Stimulated activated CD4-positive, alpha-beta T cell treated with anti-CD3 and anti-CD28 coated beads, Interleukin-1b, Interleukin-23, amount 100 ng/mL, for 24 hours (primary cell): ENCODE measurements around the gene CDH23.

Experiments used
- DNase-seq, 4 experiments: peaks; one replicate each; pipeline ENCODE4 v3.0.0-alpha.2; 2020; ENCODE audit warnings: low read depth in 4 of 4, low spot score in 1 of 4

The CDH23 gene

DNA sequence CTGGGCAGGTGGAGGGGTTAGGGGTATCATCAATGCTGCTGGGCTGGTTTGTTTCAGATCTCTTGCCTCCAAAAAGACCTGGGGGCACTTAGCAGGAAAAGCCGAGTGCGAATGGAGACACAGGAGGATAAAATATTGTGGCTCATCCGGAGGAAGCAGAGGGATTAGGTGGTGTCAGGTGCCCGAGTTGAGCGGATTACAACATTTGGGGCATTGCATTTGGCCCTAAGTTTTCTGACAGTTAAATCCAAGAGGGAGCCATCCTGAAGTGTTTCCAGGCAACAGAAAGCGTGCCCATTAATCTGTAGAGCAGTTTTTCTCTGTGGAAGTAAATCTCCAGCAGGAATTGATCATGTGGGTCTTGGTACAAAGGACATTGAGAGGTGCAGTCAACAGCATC, 85.9 kb downstream of the CDH23 start:
- no peak for DNase-seq

DNA sequence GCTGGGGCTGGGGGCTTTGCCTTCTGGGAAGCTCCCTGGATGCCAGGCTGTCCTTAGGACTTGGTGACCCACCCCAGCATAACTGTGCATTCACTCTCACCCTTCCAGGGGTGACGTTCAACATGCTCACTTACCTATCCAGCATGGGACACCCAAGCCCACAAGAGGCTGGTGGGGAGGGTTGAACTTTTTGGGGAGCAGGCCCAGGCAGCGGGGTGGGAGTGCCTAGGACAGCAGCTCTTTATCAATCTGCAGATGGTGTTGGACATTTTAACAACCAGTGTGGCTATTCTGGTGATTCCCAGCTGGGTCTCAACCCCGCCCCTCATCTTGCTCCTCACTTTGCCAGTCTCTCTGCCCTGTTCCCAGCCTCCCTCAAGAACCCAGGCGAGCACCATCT, 86.4 kb downstream of the CDH23 start:
- DNase-seq: no peak

DNA sequence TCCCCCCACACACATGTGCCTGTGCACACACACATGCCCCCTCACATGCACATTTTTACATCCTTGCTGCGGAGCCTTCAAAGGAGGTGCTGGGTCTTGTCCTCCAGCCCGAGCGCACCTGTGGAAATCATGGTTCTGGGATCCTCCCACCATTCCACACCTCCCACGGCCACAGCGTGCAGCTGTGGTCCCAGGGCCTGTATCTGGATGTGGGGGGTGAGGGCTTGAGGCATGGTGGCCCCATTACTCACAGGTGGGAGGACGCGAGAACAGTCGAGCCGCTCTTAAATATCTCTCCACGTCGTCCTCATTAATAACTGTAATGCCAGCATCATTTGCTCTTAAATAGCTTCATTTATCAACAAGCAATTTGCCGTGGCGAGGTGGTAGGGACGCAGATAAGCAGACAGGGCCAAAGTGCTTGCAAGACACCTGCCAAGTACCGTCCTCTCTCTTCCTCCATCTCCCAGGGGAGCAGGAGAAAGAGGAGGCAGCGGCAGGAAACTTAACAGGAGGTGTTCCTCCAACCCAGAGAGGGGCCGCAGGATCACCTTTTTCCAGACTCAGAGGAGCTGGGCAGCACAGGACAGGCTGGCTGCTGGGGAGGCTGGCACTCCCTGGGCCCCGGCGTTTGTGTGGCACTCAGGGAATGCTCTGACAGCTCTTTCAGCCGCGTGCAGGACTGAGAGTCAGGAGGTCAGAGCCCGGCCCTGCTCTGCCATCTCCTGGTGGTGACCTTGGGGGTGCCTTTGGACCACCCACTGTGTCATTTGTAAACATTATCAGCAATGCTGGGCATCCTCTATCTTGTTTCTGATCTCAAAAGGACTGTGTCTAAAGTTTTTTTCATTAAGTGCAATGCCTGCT, 87.4 kb downstream of the CDH23 start:
- DNase-seq: no peak

DNA sequence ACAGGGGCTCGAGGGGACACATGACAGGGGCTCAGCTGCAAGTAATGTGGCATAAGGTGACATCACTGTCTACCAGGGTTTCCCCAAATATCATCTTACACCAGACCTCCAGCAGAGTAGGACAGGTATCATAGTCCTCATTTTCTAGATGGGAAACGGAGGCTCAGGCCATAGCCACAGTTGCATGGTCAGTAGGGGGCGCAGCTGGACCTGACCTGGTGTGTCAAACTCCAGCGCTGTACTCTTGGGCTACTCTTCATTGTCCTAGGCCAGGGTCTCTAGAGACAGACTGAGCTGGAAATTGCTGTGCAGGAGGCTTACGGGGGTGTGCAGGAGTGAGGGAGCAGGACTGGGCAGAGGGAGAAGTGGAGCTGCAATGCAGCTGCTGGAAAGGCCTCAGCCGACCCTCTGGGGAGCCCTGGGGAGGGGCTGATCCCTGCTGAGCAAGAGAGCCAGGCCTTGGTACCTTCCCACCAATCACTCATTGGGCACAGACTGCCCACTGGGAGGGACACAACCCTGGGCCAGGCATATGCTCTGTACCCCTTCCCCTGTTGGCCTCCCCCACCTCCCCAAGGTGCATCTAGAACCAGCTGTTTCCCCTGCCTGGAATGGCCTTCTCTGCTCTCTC, 89.9 kb downstream of the CDH23 start:
- peak; percentile 3 to 40 (median 12) for DNase-seq

DNA sequence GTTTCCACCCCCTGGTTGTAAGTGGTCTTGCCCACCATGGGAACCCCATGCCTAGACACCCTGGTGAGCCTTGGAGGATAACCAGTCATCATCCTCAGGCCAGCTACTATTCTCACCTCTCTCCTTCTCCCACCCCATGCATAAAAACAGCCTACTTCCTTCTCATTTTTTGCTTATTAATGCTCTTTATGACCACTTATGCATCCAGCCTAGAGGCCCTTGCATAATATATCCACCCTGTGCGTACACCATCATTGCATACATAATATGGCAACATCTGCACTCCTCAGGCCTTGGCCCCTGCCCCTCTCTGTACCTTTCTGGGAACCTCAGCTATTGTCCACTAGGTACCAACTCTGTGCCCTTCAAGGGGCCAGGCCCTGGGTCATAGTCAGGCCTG, 91.0 kb downstream of the CDH23 start:
- DNase-seq: no peak

DNA sequence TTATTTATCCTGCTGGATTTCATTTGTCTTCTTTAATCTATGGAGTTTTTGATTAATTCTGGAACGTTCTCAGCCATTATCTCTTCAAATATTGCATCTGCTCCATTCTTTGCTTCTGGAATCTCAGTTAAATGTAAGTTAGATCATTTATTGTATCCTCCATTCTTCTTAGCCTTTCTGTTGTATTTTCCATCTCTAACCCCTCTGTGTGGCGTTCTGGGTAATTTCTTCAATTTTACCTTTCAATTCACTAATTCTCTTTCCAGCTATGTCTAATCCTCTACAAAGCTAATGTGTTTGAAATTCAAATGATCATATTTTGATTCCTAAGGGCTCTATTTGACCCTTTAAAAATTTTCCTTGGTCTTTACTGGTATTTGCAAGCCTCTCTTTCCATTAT, 92.4 kb downstream of the CDH23 start:
- no peak for DNase-seq

DNA sequence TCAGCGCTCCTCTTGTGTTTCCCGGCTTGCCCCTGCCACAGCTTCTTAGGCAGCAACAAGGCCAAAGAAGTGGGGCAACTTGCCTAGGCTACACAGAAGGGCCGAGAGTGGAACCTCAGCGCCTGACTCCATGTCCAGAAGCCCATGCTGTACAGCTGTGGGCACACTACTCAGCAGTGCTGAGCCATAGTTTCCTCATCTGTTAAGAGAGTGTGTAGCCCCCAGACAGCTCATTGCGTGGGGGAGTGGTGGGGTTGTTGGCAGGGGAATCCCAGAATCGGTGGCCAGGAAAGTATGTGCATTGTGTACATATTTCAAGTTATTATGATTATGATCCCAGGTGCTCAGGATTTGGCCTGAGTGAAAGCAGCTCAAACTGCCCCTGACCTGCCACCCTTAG, 96.2 kb downstream of the CDH23 start:
- DNase-seq: no peak

DNA sequence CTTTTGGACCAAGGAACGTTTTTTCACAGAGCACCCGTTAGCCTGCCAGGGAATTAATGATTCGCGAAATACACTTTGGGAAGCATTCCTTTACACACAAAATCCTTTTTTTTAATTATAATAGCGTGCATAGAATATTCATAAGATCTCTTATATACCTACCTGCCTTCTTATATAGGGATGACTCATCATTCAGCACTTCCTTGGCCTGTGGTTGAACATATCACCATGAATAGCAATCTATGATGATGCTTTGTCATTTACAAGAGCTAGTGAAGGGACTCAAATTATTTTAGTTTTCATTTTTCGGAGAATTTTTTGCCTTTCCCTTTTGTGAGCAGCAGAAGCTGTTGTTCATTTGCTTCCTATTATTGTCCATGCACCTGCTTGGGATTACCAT, 97.0 kb downstream of the CDH23 start:
- DNase-seq: no peak

DNA sequence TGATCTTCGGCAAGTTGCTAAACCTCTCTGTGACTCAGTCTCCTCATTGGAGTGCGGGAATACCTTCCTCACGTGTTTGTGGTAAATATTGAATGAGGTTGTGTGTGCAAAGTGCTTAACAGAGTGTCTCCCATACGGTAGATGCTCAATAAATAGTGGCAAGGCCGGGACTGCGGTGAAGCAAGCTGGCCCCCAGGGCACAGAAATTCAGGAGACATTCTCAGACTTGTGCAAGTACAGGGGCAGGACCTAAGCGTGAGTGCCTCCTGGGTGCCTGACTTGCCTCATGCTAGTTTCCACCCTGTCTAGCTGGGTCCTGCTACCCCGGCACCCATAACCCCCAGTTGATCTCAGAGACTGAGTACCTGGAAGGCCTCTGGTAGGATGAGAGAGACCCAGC, 97.8 kb downstream of the CDH23 start:
- DNase-seq: no peak

DNA sequence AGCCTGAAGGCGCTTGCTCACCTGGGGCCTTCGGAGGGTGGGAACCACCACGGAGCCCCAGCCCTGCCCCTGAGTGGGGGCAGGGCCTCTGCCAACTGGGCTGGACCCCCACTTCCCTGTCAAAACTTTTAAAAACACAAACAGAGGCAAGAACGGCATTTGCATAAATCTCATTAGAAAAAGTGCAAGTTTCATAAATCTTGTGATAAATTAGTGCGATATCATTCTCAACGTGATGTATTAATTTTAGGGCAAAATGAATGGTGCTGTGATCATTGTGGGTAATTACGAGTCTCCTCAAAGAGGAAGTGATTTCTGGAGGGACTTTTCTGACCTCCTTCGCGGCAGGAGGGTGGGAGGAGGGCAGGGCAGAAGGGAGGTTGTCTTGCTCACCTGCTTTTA, 98.3 kb downstream of the CDH23 start:
- DNase-seq: no peak

DNA sequence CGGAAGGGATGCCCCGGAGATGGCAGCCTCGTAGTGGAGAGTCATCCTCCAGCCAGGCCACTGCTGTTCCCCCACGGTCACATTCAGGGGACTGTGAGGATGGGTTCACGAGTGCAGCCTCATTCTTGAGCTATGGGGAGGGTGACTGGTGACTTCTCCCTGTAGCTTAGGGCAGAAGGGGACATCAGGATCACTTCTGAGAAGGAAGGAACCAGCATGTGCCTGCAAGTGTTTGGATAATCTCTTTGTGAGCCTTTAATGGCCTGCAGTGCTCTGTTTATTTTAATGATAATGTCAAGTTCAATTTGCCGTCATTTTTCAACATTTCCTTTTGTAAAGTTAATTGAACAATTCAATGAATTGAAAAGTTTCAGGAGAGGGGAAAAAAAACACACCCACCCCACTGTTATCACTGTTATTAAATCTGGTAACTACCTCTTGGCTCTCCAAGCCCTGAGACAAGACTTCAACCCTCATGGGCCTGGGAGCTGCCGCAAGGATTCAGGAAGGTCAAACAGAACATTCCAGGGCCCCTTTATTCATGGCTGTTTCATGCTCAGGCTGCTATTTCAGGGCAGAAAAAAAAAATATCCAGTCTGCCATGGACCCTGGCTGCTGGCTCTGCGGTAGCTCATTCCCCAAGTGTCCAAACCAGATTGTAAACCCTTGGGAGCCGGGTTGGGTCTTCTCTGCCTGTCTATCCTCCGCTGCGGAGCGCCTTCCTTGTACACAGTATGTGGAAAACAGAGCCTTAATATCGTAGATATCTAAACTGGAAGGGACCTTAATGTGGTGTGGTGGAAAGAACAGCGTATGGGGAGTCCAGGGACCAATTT, 100.4 kb downstream of the CDH23 start:
- no peak for DNase-seq

DNA sequence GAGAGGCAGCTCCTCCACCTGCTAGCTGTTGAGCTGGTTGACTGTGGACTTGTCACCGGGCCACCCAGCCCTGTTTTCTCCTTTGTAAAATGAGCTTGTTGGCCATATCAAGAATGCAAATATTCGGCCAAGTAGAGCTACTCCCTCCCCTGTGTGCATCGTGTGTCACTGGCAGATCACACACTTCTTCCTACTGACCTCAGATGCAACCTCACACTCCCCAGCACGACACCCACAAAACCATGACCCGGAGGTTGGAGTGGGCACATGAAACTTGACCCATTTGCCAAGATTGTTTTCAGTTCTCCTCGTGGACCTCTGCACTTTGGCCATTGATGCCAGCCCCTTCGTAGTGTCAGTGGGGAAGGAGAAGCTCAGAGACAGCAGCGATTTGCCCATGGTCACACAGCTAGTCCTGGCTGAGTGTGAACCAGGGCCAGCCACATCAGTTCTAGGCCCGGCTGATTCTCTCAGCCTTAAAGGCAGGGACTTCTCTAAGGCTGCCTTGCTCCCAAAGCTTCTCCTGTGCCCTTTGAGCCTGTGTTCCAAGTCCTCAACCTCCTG, 101.1 kb downstream of the CDH23 start:
- DNase-seq: no peak

DNA sequence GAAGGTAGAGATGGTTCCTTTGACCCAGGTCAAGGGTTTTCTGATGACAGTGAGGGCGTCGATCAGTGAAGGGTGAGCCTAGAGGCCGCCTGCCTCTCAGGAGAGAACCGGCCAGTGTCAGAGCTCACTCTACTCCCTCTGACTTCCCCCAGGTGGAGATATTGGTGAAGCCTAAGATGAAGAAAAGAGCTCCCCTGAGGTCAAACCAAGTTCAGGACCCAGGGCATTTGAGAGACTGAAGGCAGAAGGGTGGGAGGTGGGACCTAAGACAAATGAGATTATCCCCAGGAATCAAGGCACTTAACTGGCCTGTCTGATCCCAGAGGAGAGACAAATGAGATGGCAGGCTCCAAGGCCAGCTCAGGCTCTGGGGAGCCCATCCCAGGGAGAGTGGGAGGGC, 104.7 kb downstream of the CDH23 start:
- DNase-seq: no peak

DNA sequence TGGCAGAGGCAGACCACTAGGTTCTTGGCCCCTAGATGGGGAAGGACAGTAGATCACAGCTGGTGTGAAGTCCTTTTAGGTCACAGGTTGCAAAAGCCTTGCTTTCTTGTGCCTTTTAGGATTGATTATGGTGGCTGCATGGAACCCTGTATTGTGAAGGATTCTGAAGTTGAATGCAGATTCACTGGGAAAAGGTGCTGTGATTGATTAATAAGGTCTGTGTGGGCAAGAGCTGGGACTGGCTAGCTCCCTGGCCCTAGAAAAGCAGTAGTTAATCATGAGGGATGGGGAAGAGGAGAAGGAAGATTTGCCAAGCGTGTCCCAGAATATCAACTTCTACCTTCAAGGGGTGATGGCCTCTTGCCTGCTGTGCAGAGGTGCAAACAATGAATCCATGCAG, 105.5 kb downstream of the CDH23 start:
- no peak for DNase-seq

DNA sequence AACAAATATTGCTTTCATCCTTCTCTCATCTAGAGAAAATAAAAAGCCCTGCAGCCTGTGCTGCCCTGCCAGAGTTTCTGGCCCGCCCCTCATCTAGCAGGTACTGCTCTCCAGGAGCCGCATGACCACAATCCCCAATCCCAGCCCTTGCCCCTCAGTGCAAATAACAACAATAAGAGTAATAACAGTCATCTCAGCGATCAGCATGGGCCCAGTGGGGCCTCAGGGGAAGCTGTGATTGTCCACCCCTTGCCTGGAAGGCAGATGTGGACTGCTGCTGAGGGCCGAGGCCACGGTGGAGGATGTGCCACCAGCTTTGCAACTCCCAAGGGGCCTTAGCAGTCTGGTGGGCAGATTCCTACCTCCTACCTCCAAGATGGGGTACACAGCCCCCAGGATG, 106.1 kb downstream of the CDH23 start:
- no peak for DNase-seq

DNA sequence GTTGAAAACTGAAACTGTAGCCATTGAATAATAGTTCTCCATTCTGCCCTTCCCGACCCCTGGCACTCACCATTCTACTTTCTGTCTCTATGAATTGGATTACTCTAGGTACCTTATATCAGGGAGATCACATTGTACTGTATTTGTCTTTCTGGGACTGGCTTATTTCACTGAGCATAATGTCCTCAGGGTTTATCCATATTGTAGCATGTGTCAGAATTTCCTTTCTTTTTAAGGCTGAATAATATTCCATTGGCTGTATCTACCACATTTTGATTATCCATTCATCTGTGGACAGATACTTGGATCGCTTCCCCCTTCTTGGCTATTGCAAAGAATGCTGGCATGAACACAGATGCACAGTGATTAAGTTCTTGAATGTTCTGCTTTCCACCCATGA, 107.4 kb downstream of the CDH23 start:
- DNase-seq: no peak

DNA sequence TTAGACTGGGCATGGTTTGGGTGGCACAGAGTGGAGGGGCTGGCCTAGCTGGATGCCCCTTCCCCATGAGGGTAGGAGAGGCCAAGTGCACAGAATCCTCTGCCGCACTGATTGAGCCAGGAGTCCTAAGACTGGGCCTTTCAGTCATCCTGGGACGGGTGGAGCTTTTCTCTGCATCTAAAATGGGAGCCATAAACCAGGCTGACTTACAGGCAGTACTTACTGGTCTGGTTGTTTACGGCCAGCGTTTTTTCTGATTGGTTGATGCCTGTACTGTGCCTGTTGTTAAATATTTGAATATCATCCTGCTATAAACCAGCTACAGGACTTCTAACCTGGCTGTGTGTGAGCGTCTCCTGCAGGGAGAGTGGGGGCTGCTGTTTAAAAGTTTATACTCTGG, 107.8 kb downstream of the CDH23 start:
- DNase-seq: no peak

DNA sequence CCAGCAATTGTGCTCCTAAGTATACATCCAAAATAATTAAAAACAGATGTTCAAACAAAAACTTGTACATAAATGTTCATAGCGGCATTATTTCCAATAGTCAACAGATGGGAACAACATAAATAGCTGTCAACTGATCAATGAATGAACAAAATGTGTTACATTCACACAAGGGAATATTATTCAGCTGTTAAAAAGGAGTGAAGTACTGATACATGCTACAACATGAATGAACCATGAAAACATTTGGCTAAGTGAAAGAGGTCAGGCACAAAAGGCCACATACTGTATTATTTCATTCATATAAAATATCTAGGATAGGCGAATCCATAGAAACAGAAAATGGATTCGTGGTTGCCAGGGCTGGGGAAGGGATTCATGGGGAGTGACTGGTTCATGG, 109.1 kb downstream of the CDH23 start:
- no peak for DNase-seq

DNA sequence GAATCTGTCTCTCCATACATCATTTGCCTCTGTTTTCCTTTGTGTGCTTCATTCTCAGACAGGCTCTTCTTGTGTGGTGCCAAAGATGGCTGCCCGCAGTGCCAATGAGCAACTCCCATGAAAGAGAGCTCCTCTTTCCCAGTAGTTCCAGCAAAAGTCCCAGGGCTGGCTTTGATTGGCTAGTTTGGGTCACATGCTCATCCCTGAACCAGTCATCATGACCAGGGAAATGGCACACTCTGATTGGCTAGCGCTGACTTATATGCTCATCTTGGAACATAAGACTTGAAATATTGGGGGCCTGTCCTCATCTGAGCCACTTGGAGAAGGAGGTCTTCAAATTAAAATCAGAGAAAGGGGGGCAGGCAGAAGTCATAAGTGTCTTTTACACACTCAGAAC, 112.7 kb downstream of the CDH23 start:
- no peak for DNase-seq

DNA sequence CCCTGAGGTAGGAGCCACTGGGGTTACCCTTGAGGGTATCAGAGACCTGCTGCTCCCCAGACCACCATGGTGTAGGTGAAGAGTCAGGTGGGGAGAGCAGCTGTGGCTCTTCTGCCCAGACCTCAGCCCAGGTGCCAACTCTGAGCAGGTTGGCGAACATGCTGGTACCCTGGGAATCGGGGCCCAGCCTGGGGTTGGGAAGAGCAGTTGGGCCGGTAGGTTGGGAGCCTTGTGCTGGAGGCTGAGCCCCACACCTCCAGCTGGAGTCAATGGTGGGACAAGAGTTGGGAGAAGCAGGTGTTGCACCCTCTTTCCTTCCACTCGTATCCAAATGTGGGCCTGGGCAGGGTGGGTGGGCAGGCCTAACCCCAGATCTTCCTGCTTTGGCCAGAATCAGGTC, 114.5 kb downstream of the CDH23 start:
- DNase-seq: no peak

DNA sequence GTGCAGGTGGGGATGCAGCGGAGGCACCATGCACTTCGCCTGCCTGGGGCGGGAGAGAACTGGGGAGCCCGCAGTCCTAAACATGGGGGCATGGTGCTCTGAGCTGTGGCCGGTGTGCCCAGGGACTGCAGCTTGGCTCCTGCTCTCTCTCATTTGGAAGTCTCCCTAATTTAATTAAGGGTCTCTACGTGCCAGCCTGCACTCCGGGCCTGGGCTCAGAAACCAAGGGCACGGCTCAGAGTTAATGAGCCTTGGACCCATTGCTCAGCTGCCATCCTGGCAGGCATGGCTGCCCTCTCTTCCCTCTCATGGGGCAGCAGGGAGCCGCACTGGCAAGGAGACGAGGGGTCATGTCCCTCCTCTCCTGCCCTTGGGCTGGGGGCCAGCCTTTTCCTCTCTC, 115.6 kb downstream of the CDH23 start:
- no peak for DNase-seq
